Esophagus squamous epithelium (tissue), 5 donors: ENCODE measurements around the gene DCC. TPM values are rescaled to one million over a fixed set of nuclear protein-coding genes. Genes with fewer than 3 reads are reported as not detected.

Source experiments
- DNase-seq: peaks from one replicate; lab custom pipeline; 2025; lab: John Stamatoyannopoulos, UW
- H3K27ac ChIP-seq, 4 donors: fragments of 200-600 bp; sonication (generic); one replicate each; pipeline ENCODE4 v1.5.1; 2016 to 2019; ENCODE audit warnings: mild to moderate bottlenecking in 1 of 4
- H3K27me3 ChIP-seq, 4 donors: fragments of 200-600 bp; sonication (generic); 1 replicate in 3 of 4; 2 replicates in 1 of 4; pipeline versions ENCODE4 v1.5.1 to v1.6.0; 2017 to 2021; ENCODE audit warnings: antibody characterized with exemption in 1 of 4
- H3K36me3 ChIP-seq, 3 donors: fragments of 200-600 bp; sonication (generic); one replicate each; pipeline ENCODE4 v1.5.1; 2016 to 2019
- H3K4me1 ChIP-seq, 3 donors: fragments of 200-600 bp; sonication (generic); one replicate each; pipeline ENCODE4 v1.5.1; 2017 to 2019
- H3K4me3 ChIP-seq, 4 donors: fragments of 200-600 bp; sonication (generic); 1 replicate in 3 of 4; 2 replicates in 1 of 4; pipeline ENCODE4 v1.5.1; 2016 to 2019; ENCODE audit warnings: mild to moderate bottlenecking in 2 of 4, moderate library complexity in 1 of 4
- H3K9me3 ChIP-seq, 3 donors: fragments of 200-600 bp; sonication (generic); one replicate each; pipeline ENCODE4 v1.5.1; 2016 to 2019
- CTCF ChIP-seq, 6 experiments: fragments of 450-650 bp in 4 of 6; fragments of 200-600 bp in 2 of 6; sonication (generic) in 2 of 6; IDR thresholded peaks; one replicate each; pipeline ENCODE4 v1.5.1; 2016 to 2019; ENCODE audit warnings: antibody characterized with exemption in 6 of 6, mild to moderate bottlenecking in 4 of 6, moderate library complexity in 4 of 6
- POLR2A ChIP-seq, 4 donors: fragments of 450-650 bp; IDR thresholded peaks; one replicate each; pipeline ENCODE4 v1.6.1; 2017; ENCODE audit warnings: antibody characterized with exemption in 4 of 4, mild to moderate bottlenecking in 4 of 4, moderate library complexity in 3 of 4
- whole genome bisulfite sequencing, 2 donors: methylation state at CpG; one replicate each; pipeline ENCODE4 v1.1.5; 2018; 5-methylcytosine and 5-hydroxymethylcytosine counted together
- intact Hi-C: fragments of 100-400 bp; cut with DNase I; formaldehyde crosslinking; loops from one replicate; pipeline ENCODE4 v1.15.0; 2022
- total RNA-seq, 4 donors: library from RNA; depleted of rRNA; stranded (reverse); fragments of >200 nt; gene quantifications; one replicate each; pipeline ENCODE4 v1.1.0, GENCODE V29; 2016
- donor health status: DM: yes; HTN: yes; CAD: no.

The DCC gene
- total RNA-seq, 4 donors from 2014 or later, result 0.06 to 0.95 TPM; not detected in 2

- no peak for DNase-seq
- no peak for TF ChIP-seq POLR2A (IDR thresholded peaks at IDR 0.05)
- no peak for TF ChIP-seq CTCF (IDR thresholded peaks at IDR 0.05)
- no peak overlapping the region for H3K27ac ChIP-seq
- H3K4me1 ChIP-seq, result no peaks in the 10 kb centered on the region
- H3K9me3 ChIP-seq, result no peaks in the 10 kb centered on the region
- H3K27me3 ChIP-seq, result no peaks in the 10 kb centered on the region
- H3K36me3 ChIP-seq, result no peaks in the 10 kb centered on the region
- intact Hi-C loops, result no loop called here
- no peak overlapping the region for H3K4me3 ChIP-seq
These were observed 879.9 kb downstream of the DCC start for GRCh38 chr18:53219853-53220252.

GRCh38 chr18:53224128-53224778, 884.3 kb downstream of the DCC start:
- H3K27me3 ChIP-seq, result no peaks in the 10 kb centered on the region
- H3K9me3 ChIP-seq, result no peaks in the 10 kb centered on the region
- intact Hi-C loops, result no loop called here
- no peak for DNase-seq
- WGBS, 2 donors, result 76 to 78% methylated on average over 6 of the region's 6 CpGs
- H3K27ac ChIP-seq, result no peak overlapping the region
- TF ChIP-seq POLR2A (IDR thresholded peaks at IDR 0.05) (no peak), CTCF (IDR thresholded peaks at IDR 0.05) (no peak)
- no peaks in the 10 kb centered on the region for H3K4me1 ChIP-seq
- no peaks in the 10 kb centered on the region for H3K36me3 ChIP-seq
- no peak overlapping the region for H3K4me3 ChIP-seq

GRCh38 chr18:53225567-53226325, 885.7 kb downstream of the DCC start:
- TF ChIP-seq POLR2A (IDR thresholded peaks at IDR 0.05) (no peak), CTCF (IDR thresholded peaks at IDR 0.05) (no peak)
- H3K4me1 ChIP-seq, result no peaks in the 10 kb centered on the region
- no peak for DNase-seq
- H3K9me3 ChIP-seq, result no peaks in the 10 kb centered on the region
- no peaks in the 10 kb centered on the region for H3K27me3 ChIP-seq
- H3K36me3 ChIP-seq, result no peaks in the 10 kb centered on the region
- WGBS, 2 donors, result 64 to 68% methylated on average over 3 of the region's 3 CpGs
- H3K27ac ChIP-seq, result no peak overlapping the region
- H3K4me3 ChIP-seq, result no peak overlapping the region
- intact Hi-C loops, result no loop called here

- no peaks in the 10 kb centered on the region for H3K27me3 ChIP-seq
- TF ChIP-seq POLR2A (IDR thresholded peaks at IDR 0.05) (no peak), CTCF (IDR thresholded peaks at IDR 0.05) (no peak)
- no peaks in the 10 kb centered on the region for H3K4me1 ChIP-seq
- 32 to 36% methylated on average over 1 of the region's 1 CpG for WGBS, 2 donors
- intact Hi-C loops, result no loop called here
- no peak overlapping the region for H3K27ac ChIP-seq
- H3K9me3 ChIP-seq, result no peaks in the 10 kb centered on the region
- H3K36me3 ChIP-seq, result no peaks in the 10 kb centered on the region
- H3K4me3 ChIP-seq, result no peak overlapping the region
- DNase-seq, result no peak
These were observed 894.6 kb downstream of the DCC start for GRCh38 chr18:53234610-53235009.

- 43 to 48% methylated on average over 2 to 3 of the region's 3 CpGs for WGBS, 2 donors
- H3K4me3 ChIP-seq, result no peak overlapping the region
- intact Hi-C loops, result no loop called here
These were observed 901.2 kb downstream of the DCC start for GRCh38 chr18:53241161-53241560.

More at GRCh38 chr18:53241161-53241560, 901.2 kb downstream of the DCC start:
- DNase-seq, result no peak
- Histone ChIP-seq H3K9me3 (no peaks in the 10 kb centered on the region), H3K27ac (no peak overlapping the region), H3K4me1 (no peaks in the 10 kb centered on the region), H3K27me3 (no peaks in the 10 kb centered on the region), H3K36me3 (no peaks in the 10 kb centered on the region)
- TF ChIP-seq POLR2A (IDR thresholded peaks at IDR 0.05), result no peak
- TF ChIP-seq CTCF (IDR thresholded peaks at IDR 0.05), result no peak
